Retinal pigment epithelial cell (primary cell): ENCODE measurements around the gene HIVEP1.

ENCODE experiments used
- DNase-seq: peaks from one replicate; pipeline ENCODE4 v3.0.0-alpha.2; 2010; ENCODE audit warnings: low read depth
- H3K4me3 ChIP-seq: 2 replicates; pipeline ENCODE4 v1.5.1; 2011; ENCODE audit warnings: mild to moderate bottlenecking, low read length, control low read depth, moderate library complexity
- CTCF ChIP-seq: conservative IDR thresholded peaks from 2 replicates; pipeline ENCODE4 v1.5.1; 2011; ENCODE audit warnings: low read depth, low read length, control low read depth, inconsistent platforms

Gene HIVEP1

GRCh38 chr6:12026120-12026519, 14.0 kb downstream of the HIVEP1 start:
- TF ChIP-seq CTCF, result no peak
- no peak overlapping the region for H3K4me3 ChIP-seq
- no peak for DNase-seq

- no peak overlapping the region for H3K4me3 ChIP-seq
- no peak for TF ChIP-seq CTCF
- no peak for DNase-seq
These were observed 14.7 kb downstream of the HIVEP1 start for GRCh38 chr6:12026833-12027232.

- no peak overlapping the region for H3K4me3 ChIP-seq
- TF ChIP-seq CTCF, result no peak
- DNase-seq, result no peak
These were observed 16.1 kb downstream of the HIVEP1 start for GRCh38 chr6:12028213-12028612.

GRCh38 chr6:12029979-12030737, 18.0 kb downstream of the HIVEP1 start:
- TF ChIP-seq CTCF, result no peak

GRCh38 chr6:12030993-12031550, 19.0 kb downstream of the HIVEP1 start:
- no peak for DNase-seq
- no peak overlapping the region for H3K4me3 ChIP-seq
- no peak for TF ChIP-seq CTCF

More at GRCh38 chr6:12029979-12030737, 18.0 kb downstream of the HIVEP1 start:
- DNase-seq, result no peak
- no peak overlapping the region for H3K4me3 ChIP-seq

- no peak for TF ChIP-seq CTCF
- no peak for DNase-seq
- H3K4me3 ChIP-seq, result no peak overlapping the region
These were observed 20.9 kb downstream of the HIVEP1 start for GRCh38 chr6:12032783-12033573.
